Endothelial cell of umbilical vein (primary cell): ENCODE measurements around the gene FIZ1.

ENCODE experiments used
- CTCF ChIP-seq, 2 donors: IDR thresholded peaks; 1 replicate in 1 of 2; 2 replicates in 1 of 2; pipeline ENCODE4 v1.5.1; 2011; ENCODE audit warnings: low read length in 2 of 2, mild to moderate bottlenecking in 2 of 2, moderate library complexity in 2 of 2, control low read depth in 1 of 2, inconsistent platforms in 1 of 2, low read depth in 1 of 2; ENCODE audit not compliant: insufficient read depth in 1 of 2; ENCODE audit errors: extremely low read depth in 1 of 2
- FOS ChIP-seq: IDR thresholded peaks from 2 replicates; pipeline ENCODE4 v1.6.1; 2011; ENCODE audit warnings: mild to moderate bottlenecking, low read length, moderate library complexity, borderline replicate concordance; ENCODE audit not compliant: insufficient read depth
- POLR2AphosphoS5 ChIP-seq: IDR thresholded peaks from 2 replicates; pipeline ENCODE4 v1.6.1; 2012; ENCODE audit warnings: low read depth, mild to moderate bottlenecking, control low read depth, low read length, moderate library complexity; ENCODE audit not compliant: insufficient read depth

GRCh38 chr19:55643887-55644176 lies 44.5 kb upstream of the FIZ1 start:
- TF ChIP-seq CTCF (IDR thresholded peaks at IDR 0.05; ENCODE audit: extremely low read depth in 1 of 2, insufficient read depth in 1 of 2, low read depth in 1 of 2, low read length in 2 of 2) (no peak), FOS (no peak), POLR2AphosphoS5 (no peak)
